Ishikawa (cell line): Measurements from ENCODE around the gene CDHR3.

ENCODE experiments used
- CEBPB ChIP-seq: IDR thresholded peaks from 2 replicates; pipeline ENCODE4 v1.6.1; 2012
- CREB1 ChIP-seq: IDR thresholded peaks from 2 replicates; pipeline ENCODE4 v1.6.1; 2012; ENCODE audit warnings: low read depth
- EGR1 ChIP-seq: IDR thresholded peaks from 2 replicates; pipeline ENCODE4 v1.6.1; 2012
- EP300 ChIP-seq: IDR thresholded peaks from 2 replicates; pipeline ENCODE4 v1.6.1; 2012; ENCODE audit warnings: borderline replicate concordance
- FOXM1 ChIP-seq: IDR thresholded peaks from 2 replicates; pipeline ENCODE4 v1.6.1; 2012; ENCODE audit warnings: low read depth, borderline replicate concordance
- MAX ChIP-seq: IDR thresholded peaks from 2 replicates; pipeline ENCODE4 v1.6.1; 2012
- RAD21 ChIP-seq: IDR thresholded peaks from 2 replicates; pipeline ENCODE4 v1.6.1; 2012; ENCODE audit warnings: low read depth
- REST ChIP-seq: IDR thresholded peaks from 2 replicates; pipeline ENCODE4 v1.6.1; 2012; ENCODE audit warnings: low read depth, mild to moderate bottlenecking
- TAF1 ChIP-seq: IDR thresholded peaks from 2 replicates; pipeline ENCODE4 v1.6.1; 2012; ENCODE audit warnings: low read depth, mild to moderate bottlenecking
- TCF12 ChIP-seq: IDR thresholded peaks from 2 replicates; pipeline ENCODE4 v1.6.1; 2012; ENCODE audit warnings: low read depth
- TEAD4 ChIP-seq: IDR thresholded peaks from 2 replicates; pipeline ENCODE4 v1.6.1; 2012
- USF1 ChIP-seq: IDR thresholded peaks from 2 replicates; pipeline ENCODE4 v1.6.1; 2012
- YY1 ChIP-seq: IDR thresholded peaks from 2 replicates; pipeline ENCODE4 v1.6.1; 2012; ENCODE audit warnings: low read depth
- ZBTB7A ChIP-seq: IDR thresholded peaks from 2 replicates; pipeline ENCODE4 v1.6.1; 2012; ENCODE audit warnings: low read depth

- TF ChIP-seq TAF1 (no peak), REST (no peak), TCF12 (no peak), CREB1 (no peak), EP300 (no peak), TEAD4 (no peak), USF1 (no peak), MAX (no peak), FOXM1 (no peak), CEBPB (no peak), ZBTB7A (no peak), RAD21 (no peak), YY1 (no peak), EGR1 (no peak)
Measured at GRCh38 chr7:106059556-106059955, 96.5 kb downstream of the CDHR3 start.
